Measurements from ENCODE around the gene IGSF9.

The IGSF9 gene

DNA sequence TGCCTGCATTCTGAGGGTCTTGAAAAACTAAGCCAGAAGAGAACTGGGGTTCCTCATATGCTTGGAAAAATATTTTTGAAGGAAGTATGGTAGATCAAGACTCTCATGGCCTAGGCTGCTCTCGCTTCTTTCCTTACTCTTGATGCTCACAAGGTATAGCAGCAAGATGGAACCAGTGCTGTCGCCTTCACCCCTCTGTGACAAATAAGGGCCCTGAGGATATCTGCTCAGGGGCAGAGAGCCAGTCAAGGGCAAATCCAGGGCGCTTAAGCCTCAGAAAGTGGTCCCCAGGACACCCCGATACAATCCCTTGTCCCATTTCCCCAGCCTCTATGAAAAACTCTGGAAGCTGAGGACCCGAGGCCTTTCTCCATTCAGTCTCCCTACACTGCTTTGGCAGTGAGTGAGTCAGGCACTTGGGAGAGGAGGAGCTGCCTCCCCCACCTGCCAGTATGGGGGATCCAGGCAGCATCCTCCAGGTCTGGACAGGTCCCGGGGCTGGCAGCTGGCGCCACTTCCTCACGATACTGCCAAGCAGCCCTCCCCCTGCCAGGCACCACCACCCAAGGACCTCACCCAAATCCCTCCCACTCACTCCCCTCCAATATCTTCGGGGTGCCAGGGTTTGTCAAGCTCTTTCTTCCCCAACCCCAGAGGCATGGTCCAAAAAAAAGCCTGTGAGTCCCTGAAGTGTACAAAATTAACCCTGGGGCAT, 1.3 kb downstream of the IGSF9 start:
- TF ChIP-seq, protein P1, sequence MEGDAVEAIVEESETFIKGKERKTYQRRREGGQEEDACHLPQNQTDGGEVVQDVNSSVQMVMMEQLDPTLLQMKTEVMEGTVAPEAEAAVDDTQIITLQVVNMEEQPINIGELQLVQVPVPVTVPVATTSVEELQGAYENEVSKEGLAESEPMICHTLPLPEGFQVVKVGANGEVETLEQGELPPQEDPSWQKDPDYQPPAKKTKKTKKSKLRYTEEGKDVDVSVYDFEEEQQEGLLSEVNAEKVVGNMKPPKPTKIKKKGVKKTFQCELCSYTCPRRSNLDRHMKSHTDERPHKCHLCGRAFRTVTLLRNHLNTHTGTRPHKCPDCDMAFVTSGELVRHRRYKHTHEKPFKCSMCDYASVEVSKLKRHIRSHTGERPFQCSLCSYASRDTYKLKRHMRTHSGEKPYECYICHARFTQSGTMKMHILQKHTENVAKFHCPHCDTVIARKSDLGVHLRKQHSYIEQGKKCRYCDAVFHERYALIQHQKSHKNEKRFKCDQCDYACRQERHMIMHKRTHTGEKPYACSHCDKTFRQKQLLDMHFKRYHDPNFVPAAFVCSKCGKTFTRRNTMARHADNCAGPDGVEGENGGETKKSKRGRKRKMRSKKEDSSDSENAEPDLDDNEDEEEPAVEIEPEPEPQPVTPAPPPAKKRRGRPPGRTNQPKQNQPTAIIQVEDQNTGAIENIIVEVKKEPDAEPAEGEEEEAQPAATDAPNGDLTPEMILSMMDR (conservative IDR thresholded peaks at IDR 0.05; ENCODE audit: control insufficient read depth, insufficient read depth, low read depth, low read length): no peak
- no peak overlapping the region for H3K4me3 ChIP-seq (ENCODE audit: control insufficient read depth, low read depth, low read length)
- no peak for DNase-seq (ENCODE audit: low read depth)

- no peak for DNase-seq (ENCODE audit: low read depth)
- H3K4me3 ChIP-seq (ENCODE audit: control insufficient read depth, low read depth, low read length): no peak overlapping the region
- TF ChIP-seq, protein P1 (conservative IDR thresholded peaks at IDR 0.05; ENCODE audit: control insufficient read depth, insufficient read depth, low read depth, low read length): no peak
Observed at GRCh38 chr1:159943278-159943640, 2.2 kb downstream of the IGSF9 start.

DNA sequence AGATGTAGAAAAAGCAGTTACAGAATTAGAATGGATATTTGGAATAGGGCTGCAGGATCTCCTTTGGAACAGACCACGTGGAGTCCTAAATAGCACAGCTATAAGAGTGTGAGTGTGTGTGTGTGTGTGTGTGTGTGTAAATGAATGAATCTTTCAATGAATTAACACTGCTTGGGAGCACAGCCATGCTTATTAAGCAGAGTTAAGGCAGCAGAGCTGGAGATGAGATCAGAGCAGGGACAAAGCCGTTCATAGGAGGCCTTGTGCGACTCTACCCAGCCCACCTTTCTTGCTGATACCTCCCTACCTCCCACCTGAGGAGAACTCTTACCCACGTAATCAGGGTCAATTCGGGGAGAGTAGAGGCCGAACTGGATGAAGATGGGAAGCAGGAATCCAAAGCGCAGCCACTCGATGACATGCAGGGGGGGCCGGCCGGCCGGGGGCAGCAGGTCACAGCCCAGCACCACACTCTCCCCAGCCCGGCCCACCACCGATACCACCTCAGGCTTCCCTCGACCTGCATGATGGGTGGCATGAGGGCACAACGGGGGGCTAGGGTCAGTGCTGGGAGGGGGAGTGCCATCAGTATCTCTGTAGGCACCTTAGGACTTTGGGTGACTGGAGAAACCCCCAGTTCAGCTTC, 2.7 kb downstream of the IGSF9 start:
- DNase-seq (ENCODE audit: low read depth): no peak
- TF ChIP-seq, protein P1 (conservative IDR thresholded peaks at IDR 0.05; ENCODE audit: control insufficient read depth, insufficient read depth, low read depth, low read length): no peak
- no peak overlapping the region for H3K4me3 ChIP-seq (ENCODE audit: control insufficient read depth, low read depth, low read length)

- DNase-seq (ENCODE audit: low read depth): no peak
- no peak overlapping the region for H3K4me3 ChIP-seq (ENCODE audit: control insufficient read depth, low read depth, low read length)
- TF ChIP-seq, protein P1 (conservative IDR thresholded peaks at IDR 0.05; ENCODE audit: control insufficient read depth, insufficient read depth, low read depth, low read length): no peak
Observed at GRCh38 chr1:159941591-159942560, 3.5 kb downstream of the IGSF9 start.

DNA sequence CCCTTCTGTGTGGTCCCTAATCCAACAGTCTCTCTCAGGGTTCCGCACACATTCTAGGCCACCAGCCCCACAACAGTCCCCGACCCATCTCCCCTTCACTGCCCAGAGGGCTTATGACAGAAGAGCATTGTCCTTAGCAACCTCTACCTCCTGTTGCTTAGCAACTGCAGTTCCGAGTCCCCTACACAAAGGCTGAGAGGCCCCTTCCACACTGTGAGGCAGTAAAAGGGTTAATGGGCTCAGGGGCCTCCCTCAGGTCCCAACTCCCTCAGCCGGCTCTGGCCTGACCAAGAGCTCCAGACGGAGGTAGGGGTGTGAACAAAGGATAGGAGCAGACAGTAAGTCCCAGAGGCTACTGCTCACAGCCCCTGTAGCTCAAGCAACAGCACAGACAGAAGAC, 4.3 kb downstream of the IGSF9 start:
- H3K4me3 ChIP-seq (ENCODE audit: control insufficient read depth, low read depth, low read length): no peak overlapping the region
- no peak for DNase-seq (ENCODE audit: low read depth)
- TF ChIP-seq, protein P1 (conservative IDR thresholded peaks at IDR 0.05; ENCODE audit: control insufficient read depth, insufficient read depth, low read depth, low read length): no peak

DNA sequence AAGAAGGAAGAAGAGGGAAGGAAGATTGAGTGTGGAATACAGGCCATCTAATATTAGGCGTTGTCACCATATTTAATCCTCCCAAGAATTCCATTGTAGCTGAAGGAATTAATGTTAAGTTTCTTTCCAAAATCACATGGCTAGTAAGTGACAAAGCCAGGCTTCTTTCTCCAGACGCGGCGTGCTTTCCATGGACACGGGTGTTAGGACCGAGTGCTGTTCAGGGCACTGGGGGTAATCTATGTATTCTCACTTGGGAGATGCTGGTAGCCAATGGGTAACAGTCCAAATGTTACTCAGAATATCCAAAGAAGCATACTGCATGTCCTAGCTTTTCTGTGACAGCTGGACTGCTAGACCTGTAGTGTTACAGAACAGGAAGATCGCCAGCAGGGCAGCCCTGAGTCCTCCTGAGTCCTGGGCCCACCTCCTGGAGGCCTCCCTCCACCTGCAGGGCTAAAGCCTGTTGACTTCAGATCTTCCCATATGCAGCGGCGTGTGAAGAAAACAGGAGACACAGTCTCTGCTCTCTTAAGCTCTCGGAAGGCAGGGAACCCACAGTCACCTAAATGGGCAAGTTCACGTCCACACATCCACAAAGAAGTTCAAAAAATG, 5.3 kb downstream of the IGSF9 start:
- no peak for DNase-seq (ENCODE audit: low read depth)
- no peak overlapping the region for H3K4me3 ChIP-seq (ENCODE audit: control insufficient read depth, low read depth, low read length)
- TF ChIP-seq, protein P1 (conservative IDR thresholded peaks at IDR 0.05; ENCODE audit: control insufficient read depth, insufficient read depth, low read depth, low read length): no peak

All from fibroblast of mammary gland (primary cell).